ENCODE measurements around the gene TULP4.
"Not testable (repeated sequence)": the region's sequence is repeated elsewhere in the genome, so short reads cannot be mapped to it uniquely, and the experiment has no call there.

DNA sequence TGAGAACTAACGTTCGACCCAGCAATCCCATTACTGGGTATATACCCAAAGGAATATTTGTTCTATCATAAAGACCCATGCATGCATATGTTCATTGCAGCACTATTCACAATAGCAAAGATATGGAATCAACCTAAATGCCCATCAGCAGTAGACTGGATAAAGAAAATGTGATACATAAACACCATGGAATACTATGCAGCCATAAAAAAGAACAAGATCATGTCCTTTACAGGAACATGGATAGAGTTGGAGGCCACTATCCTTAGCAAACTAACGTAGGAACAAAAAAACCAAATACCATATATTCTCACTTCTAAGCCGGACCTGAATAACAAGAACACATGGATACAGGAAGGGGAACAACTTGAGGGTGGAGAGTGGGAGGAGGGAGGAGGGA, 165.5 kb downstream of the TULP4 start:
- TF ChIP-seq, protein P1, sequence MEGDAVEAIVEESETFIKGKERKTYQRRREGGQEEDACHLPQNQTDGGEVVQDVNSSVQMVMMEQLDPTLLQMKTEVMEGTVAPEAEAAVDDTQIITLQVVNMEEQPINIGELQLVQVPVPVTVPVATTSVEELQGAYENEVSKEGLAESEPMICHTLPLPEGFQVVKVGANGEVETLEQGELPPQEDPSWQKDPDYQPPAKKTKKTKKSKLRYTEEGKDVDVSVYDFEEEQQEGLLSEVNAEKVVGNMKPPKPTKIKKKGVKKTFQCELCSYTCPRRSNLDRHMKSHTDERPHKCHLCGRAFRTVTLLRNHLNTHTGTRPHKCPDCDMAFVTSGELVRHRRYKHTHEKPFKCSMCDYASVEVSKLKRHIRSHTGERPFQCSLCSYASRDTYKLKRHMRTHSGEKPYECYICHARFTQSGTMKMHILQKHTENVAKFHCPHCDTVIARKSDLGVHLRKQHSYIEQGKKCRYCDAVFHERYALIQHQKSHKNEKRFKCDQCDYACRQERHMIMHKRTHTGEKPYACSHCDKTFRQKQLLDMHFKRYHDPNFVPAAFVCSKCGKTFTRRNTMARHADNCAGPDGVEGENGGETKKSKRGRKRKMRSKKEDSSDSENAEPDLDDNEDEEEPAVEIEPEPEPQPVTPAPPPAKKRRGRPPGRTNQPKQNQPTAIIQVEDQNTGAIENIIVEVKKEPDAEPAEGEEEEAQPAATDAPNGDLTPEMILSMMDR (IDR thresholded peaks at IDR 0.05) = not testable (repeated sequence)
- TF ChIP-seq EZH2phosphoT487, EZH2 (IDR thresholded peaks at IDR 0.05): not testable (repeated sequence)

Data from neural progenitor cell (in vitro differentiated cells).